Stimulated activated CD4-positive, alpha-beta T cell treated with anti-CD3 and anti-CD28 coated beads, Interleukin-15, amount 100 ng/mL, for 24 hours (primary cell): ENCODE measurements around the gene EXOC2.

Experiments
- DNase-seq: peaks from one replicate; pipeline ENCODE4 v3.0.0-alpha.2; 2020

The EXOC2 gene

DNA sequence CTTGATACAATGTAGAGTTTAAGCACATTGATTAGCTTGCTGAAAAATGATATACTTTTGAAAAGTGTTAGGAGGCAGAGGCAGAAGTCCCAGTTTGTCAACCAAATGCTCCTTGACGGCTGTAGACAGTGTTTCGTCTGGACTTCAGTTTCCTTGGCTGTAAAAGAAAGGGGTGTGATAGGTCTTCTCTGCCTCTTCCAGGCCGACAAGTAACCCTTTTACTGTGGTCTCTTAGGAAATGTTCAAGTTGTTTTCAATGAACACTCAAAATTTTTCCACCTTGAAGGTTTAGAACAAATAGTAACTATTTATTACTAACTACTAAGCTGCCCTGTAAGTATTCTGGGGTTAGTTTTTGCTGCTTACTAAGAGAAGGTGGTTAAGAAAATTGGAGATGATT is 179.0 kb downstream of the EXOC2 start:
- DNase-seq: no peak

- no peak for DNase-seq
These were observed 179.9 kb downstream of the EXOC2 start for GRCh38 chr6:513058-513457.

DNA sequence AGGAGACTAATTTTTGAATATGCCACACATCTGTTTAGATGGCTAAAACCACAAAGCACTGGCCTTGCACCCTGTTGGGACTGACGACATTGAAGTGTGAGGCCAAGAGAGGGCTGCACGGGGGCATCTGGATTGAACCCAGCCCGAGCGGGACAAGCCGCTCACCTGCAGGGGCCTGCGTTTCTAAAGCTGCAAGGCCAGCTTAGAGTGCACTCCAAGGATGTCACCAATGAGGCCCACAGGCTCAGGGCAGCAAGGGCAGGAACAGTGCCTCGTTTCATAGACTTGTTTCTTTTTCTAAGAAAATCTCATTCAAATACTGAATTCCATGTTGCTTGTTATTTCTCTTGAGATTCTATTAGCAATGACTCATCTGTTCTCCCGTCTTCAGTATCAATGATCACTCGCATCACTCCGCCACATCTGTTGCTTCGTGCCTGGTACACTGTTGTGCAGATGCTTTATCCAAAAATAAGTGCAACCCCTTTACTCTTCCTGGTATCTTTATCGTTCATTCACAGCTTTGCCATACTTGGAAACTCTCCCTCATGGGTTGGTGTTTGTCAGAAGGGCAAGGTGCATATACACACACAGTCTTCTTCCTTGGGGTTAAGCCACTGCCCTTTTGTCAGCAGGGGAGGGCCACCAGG is 181.3 kb downstream of the EXOC2 start:
- no peak for DNase-seq

- DNase-seq: no peak
These were observed 183.3 kb downstream of the EXOC2 start for GRCh38 chr6:509676-510075.

DNA sequence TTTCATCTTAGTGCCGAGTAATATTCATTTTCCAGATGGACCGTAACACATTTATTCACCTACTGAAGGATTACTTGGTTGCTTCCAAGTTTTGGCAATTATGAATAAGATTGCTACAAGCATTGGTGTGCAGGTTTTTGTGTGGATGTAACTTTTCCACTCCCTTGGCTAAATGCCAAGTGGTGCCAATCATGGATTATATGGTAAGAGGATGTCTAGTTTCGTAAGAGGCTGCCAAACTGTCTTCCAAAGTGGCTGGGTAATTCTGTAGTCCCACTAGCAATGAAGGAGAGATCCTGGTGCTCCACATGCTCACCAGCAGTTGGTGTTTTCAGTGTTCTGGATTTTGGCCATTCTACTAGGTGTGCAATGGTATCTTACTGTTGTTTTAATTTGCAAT is 184.3 kb downstream of the EXOC2 start:
- no peak for DNase-seq

- DNase-seq: no peak
These were observed 184.9 kb downstream of the EXOC2 start for GRCh38 chr6:508006-508405.

- DNase-seq: no peak
These were observed 185.9 kb downstream of the EXOC2 start for GRCh38 chr6:506920-507622.

GRCh38 chr6:506508-506907 is 186.4 kb downstream of the EXOC2 start:
- DNase-seq: peak; percentile 77

DNA sequence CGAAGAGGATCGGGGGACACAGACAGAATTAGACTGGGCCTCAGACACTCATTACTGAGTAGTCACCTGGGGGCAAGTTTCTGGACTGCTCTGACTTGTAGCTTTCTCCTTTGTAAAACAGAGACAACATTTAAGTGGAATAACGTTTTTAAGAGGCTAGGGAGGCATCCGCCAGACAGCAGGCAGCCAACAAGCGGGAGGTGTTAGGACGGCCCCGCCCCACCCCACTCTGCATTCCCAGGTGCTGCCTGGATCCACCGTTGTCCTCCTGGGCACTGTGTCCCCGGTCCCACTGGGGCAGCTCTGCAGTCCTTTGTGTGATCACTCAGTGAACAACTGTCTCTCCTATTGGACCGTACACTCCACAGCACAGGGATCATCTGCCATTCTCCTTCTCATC is 187.6 kb downstream of the EXOC2 start:
- DNase-seq: no peak

GRCh38 chr6:504446-504980 is 188.4 kb downstream of the EXOC2 start:
- DNase-seq: no peak

DNA sequence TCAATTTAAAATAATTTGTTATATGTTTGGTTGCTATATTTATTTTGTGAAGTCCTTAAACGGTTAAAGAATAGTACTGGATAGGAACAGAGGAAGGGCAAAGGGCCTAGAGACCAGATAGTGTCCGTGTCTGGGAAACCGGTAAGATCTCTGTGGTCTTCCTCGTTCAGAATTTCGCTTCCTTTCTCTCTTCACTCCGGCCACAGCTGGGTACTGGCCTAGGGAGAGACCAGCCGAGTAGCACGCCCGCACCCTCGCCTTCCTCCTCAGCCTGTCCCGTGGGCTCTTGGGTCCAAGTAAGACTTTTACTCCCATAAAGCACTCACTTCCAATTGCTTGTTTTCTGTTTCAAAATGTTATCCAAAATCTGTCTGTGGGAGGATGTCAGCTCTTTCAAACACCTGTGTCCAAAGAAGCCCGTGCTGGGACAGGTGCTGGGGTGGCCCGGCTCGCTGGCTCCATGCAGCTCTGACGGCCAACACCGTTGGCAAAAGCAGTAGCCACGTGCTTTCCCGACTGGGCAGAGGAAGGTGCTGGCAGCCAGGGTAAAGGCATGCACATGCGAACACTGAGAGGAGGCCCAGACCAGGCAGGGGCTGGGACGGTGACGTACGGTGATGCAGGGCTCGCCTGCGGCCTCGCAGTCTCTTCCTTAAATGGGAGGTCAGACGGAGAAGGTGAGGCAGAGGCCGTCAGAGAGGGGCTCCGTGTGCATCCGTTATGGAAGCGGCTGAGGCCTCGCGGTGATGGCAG is 189.2 kb downstream of the EXOC2 start:
- no peak for DNase-seq

GRCh38 chr6:502761-503160 is 190.2 kb downstream of the EXOC2 start:
- no peak for DNase-seq

- DNase-seq: peak; percentile 84
These were observed 190.9 kb downstream of the EXOC2 start for GRCh38 chr6:501891-502601.

DNA sequence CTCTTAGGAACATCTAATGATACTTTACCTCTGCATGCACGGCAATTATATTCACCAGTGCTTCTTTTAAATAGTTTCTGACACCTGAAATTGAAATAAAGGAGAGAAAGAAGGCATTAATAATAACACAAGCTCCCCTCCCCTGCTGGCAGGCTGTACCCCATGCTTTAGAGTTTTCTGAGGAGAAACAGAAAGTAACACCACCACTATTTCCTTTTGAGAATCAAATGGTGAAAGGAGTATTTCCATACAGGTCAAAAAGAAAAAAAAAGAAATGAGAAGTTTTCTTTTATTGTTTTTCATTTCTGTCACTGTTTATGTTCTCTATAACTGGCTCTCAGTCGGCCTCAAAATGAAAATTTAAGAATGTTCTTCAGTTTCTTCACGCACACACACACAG is 193.3 kb downstream of the EXOC2 start:
- peak; percentile 62 for DNase-seq

DNA sequence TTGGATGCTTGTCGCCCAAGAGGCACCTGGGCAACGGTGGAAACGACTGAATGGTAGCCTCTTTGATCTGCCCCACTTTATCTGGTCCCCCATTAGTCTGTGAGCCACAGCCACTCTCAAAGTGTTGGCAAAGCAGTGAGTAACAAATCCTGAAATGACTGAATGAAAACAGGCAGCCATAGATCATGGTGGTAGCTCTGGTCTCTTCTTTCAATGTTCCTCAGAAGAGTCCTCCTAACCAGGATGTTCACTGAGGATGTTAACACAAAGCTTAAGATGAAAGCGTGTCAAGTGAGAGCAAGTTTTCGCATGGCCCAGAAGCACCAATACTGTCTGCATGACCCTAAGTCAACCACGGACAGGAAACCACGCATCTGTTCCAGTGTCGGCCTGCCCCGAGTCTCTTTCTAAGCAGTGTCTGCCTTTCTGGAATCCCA is 194.1 kb downstream of the EXOC2 start:
- DNase-seq: peak; percentile 71

- DNase-seq: no peak
These were observed 195.7 kb downstream of the EXOC2 start for GRCh38 chr6:497258-497657.

GRCh38 chr6:496649-497048 is 196.3 kb downstream of the EXOC2 start:
- no peak for DNase-seq

DNA sequence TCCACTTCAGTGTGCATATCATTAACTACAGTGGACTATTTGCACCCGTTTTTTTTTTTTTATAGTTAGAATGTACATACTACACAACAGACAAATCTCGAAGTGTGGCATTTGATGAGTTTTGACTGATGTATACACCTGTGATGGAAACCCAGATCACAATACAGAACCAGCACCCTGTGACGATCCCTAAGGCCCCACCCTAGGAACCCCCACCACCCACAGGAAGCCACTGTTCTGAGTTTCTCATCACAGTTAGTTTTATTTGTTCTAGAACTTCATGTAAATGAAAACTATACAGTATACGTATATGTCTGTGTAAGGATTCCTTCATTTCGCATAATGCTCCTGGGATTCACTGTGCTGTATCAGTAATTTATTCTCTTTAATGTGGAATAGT is 198.5 kb downstream of the EXOC2 start:
- no peak for DNase-seq

GRCh38 chr6:493840-494239 is 199.1 kb downstream of the EXOC2 start:
- DNase-seq: no peak

DNA sequence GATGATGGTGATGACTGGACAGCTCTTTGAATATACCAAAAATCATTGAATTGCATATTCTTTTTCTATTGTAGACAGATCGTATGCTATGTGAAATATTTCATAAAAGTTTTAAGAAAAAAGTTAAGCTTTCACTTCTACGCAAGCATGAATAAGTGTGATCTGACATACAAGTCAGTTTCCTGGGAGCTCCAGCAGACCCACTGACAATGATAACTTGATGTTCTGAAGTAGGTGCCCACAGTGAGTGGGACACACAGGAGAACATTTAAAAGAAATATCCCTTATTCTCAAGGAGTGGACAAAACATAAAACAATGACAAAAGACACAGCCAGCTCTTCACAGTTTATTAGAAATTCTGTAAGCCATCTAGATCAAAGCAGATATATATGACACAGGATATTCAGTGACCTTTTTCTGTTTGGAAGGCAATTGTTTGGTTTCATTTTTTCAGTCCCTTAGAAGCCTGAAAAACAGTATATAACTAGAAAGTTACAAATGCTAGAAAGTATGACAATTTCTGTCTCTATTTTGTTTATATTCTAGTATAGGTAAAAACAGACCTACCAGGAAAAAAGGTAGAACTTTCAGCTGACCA is 200.0 kb downstream of the EXOC2 start:
- no peak for DNase-seq

DNA sequence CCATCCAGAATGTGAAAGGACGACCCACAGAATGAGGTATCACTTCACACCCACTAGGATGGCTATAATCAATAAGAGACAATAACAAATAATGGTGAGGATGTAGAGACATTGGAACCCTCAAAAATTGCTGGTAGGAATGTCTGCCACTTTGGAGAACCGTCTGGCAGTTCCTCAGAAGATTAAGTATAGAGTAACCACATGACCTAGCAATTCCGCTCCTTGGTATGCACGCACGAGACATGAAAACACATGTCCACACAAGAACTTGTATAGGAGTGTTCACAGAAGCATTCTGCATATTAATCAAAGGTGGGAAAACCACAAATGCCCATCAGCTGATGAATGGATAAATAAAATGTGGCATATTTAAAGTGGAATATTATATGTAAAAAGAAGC is 200.8 kb downstream of the EXOC2 start:
- no peak for DNase-seq

GRCh38 chr6:491233-491632 is 201.7 kb downstream of the EXOC2 start:
- peak; percentile 75 for DNase-seq
